ENCODE results near the gene CYP24A1.

CYP24A1 gene

GRCh38 chr20:54108817-54109216 lies 65.0 kb downstream of the CYP24A1 start:
- in situ Hi-C loops (cut with HindIII; ENCODE audit: low sequenced_read_pairs): no loop called here
- no peak for TF ChIP-seq CTCF (IDR thresholded peaks at IDR 0.05; ENCODE audit: low read depth, low read length, missing control alignments)
- no peak for DNase-seq (ENCODE audit: low read depth)
- no peak overlapping the region for H3K4me3 ChIP-seq (ENCODE audit: low read depth, low read length)

- in situ Hi-C loops (cut with HindIII; ENCODE audit: low sequenced_read_pairs): no loop called here
- no peak overlapping the region for H3K4me3 ChIP-seq (ENCODE audit: low read depth, low read length)
- DNase-seq (ENCODE audit: low read depth): no peak
- no peak for TF ChIP-seq CTCF (IDR thresholded peaks at IDR 0.05; ENCODE audit: low read depth, low read length, missing control alignments)
These were observed 65.5 kb downstream of the CYP24A1 start for GRCh38 chr20:54108326-54108642.

GRCh38 chr20:54107600-54108325 lies 66.0 kb downstream of the CYP24A1 start:
- in situ Hi-C loops (cut with HindIII; ENCODE audit: low sequenced_read_pairs): no loop called here
- TF ChIP-seq CTCF (IDR thresholded peaks at IDR 0.05; ENCODE audit: low read depth, low read length, missing control alignments): no peak
- no peak overlapping the region for H3K4me3 ChIP-seq (ENCODE audit: low read depth, low read length)
- DNase-seq (ENCODE audit: low read depth): no peak

GRCh38 chr20:54107181-54107580 lies 66.6 kb downstream of the CYP24A1 start:
- no peak for TF ChIP-seq CTCF (IDR thresholded peaks at IDR 0.05; ENCODE audit: low read depth, low read length, missing control alignments)
- in situ Hi-C loops (cut with HindIII; ENCODE audit: low sequenced_read_pairs): no loop called here
- DNase-seq (ENCODE audit: low read depth): no peak
- no peak overlapping the region for H3K4me3 ChIP-seq (ENCODE audit: low read depth, low read length)

GRCh38 chr20:54106162-54106561 lies 67.6 kb downstream of the CYP24A1 start:
- TF ChIP-seq CTCF (IDR thresholded peaks at IDR 0.05; ENCODE audit: low read depth, low read length, missing control alignments): no peak
- no peak overlapping the region for H3K4me3 ChIP-seq (ENCODE audit: low read depth, low read length)
- no peak for DNase-seq (ENCODE audit: low read depth)
- in situ Hi-C loops (cut with HindIII; ENCODE audit: low sequenced_read_pairs): no loop called here

- in situ Hi-C loops (cut with HindIII; ENCODE audit: low sequenced_read_pairs): no loop called here
- DNase-seq (ENCODE audit: low read depth): no peak
- TF ChIP-seq CTCF (IDR thresholded peaks at IDR 0.05; ENCODE audit: low read depth, low read length, missing control alignments): no peak
- no peak overlapping the region for H3K4me3 ChIP-seq (ENCODE audit: low read depth, low read length)
These were observed 68.1 kb downstream of the CYP24A1 start for GRCh38 chr20:54105653-54106052.

All from astrocyte of the cerebellum (primary cell).